ENCODE measurements around the gene PACSIN1.

PACSIN1 gene

GRCh38 chr6:34565722-34566137 lies 99.9 kb downstream of the PACSIN1 start:
- no peak for DNase-seq

GRCh38 chr6:34566830-34567546 lies 101.1 kb downstream of the PACSIN1 start:
- DNase-seq = no peak

- DNase-seq = no peak
These were observed 102.7 kb downstream of the PACSIN1 start for GRCh38 chr6:34568341-34569201.

DNA sequence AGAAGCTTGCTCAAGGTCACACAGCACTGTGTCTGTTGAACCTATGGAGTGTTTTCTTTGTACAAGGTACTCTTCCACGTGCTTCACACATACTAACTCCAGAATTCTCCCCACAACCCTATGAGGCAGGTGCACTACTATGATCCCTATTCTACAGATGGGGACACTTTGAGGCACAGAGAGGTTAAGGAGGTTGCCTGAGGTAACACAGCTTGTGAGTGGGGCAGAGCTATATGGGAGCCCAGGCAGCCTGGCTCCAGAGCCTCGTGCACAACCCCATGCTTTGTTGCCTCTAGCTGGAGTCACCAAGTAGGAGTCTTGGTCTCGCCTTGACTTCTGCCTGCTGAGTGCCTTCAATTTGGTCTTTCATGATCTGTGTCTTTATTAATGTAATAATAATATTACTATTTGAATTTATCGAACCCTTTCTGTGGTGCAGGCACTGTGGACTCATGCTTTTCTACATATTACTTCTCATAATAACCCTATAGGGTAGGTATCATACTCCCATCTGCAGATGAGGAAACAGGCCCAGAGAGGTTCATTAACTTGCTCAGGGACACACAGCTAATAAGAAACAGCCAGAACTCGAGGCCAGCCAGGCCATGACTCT lies 103.6 kb downstream of the PACSIN1 start:
- no peak for DNase-seq

GRCh38 chr6:34570066-34570833 lies 104.4 kb downstream of the PACSIN1 start:
- no peak for DNase-seq

DNA sequence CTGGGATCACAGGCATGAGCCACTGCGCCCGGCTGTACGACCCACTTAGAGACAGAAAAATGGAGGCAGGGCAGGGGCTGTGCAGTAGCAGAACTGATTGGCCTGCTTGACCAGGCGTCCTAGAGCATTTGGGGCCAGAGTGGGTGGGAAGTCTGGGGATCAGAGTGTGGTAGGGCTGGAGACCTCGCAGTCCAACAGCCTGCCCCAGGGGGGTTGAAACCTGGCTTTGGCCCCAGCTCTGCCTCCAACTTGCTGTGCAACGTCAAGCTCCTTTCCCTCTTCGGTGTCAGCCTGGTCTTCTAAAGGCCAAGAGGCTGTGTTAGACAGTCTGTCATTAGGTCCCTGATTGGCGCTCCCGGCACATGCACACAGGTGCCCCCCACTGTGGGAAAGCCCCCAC lies 105.5 kb downstream of the PACSIN1 start:
- no peak for DNase-seq

GRCh38 chr6:34572021-34572420 lies 106.1 kb downstream of the PACSIN1 start:
- DNase-seq = no peak

- DNase-seq = no peak
These were observed 106.7 kb downstream of the PACSIN1 start for GRCh38 chr6:34572585-34572984.

- DNase-seq = no peak
These were observed 107.8 kb downstream of the PACSIN1 start for GRCh38 chr6:34573567-34574183.

DNA sequence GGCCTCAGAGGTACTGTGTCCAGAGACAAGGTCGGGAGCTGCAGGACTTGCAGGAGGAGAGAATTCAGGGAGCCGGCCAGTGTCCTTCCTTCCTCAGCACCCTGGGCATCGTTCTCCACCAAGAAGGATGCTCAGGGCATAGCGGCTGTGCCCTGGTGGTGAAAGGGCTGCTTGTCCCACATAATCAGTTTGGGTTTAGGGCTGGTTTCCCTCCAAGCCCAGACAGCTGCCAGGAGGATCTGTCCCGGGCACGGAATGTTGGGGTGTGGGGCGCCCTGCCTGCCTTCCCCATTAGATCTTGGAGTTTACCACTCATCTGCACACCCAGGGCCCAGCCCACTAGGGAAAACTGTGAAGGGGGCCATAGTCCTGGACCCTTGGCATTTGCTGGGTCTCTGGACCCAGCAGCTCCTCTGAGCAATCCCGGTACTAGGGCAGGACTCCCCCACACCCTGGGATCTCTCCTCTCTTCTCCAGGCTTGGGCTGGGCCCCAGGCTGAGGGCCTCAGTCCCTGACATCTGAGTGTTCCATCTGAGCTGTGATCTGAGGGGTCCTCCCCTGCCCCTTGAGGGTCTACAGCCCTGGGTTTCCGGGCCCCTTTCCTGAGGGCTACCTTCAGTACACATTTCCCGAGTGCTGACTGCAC lies 108.9 kb downstream of the PACSIN1 start:
- DNase-seq = no peak

- DNase-seq = no peak
These were observed 109.5 kb downstream of the PACSIN1 start for GRCh38 chr6:34575326-34575725.

GRCh38 chr6:34576286-34576955 lies 110.5 kb downstream of the PACSIN1 start:
- DNase-seq = no peak

- no peak for DNase-seq
These were observed 112.8 kb downstream of the PACSIN1 start for GRCh38 chr6:34578445-34579262.

- no peak for DNase-seq
These were observed 115.1 kb downstream of the PACSIN1 start for GRCh38 chr6:34580707-34581560.

- DNase-seq = no peak
These were observed 115.7 kb downstream of the PACSIN1 start for GRCh38 chr6:34581561-34581920.

- DNase-seq = no peak
These were observed 117.6 kb downstream of the PACSIN1 start for GRCh38 chr6:34583461-34583860.

DNA sequence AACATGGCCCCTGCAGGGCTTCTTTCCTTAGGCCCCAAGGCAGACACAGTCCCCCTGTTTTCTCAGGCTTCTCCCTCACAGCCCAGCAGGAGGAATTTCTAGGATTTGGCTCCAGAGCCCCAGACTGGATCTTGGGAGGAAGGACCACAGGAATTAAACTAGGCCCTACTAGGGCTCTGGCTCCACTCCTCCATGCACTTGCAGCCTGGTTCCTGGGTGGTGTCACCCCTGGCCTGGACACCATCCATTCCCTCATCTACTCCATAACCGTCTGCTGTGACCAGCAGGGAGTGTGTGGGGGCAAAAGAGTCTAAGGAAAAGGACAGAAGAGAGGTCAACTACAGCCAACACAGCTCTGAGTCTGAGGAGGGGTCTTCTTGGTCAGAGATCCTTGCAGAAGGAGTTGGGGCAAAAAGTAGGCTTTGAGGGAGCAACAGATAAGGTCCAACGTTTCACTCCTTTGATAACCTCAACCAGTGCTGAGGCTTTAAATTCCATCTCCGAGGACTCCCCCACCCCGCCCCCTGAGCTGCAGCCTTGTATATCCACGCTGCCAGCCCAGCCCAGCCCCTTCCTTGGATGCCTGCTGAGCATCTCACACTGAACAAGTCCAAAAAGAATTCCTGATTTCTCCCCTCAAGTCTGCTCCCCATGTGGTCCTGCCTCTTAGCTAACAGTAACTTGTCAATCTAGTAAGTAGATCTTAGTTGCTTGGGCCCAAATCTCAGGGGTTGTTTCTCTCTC lies 118.2 kb downstream of the PACSIN1 start:
- DNase-seq = no peak

- DNase-seq = no peak
These were observed 118.8 kb downstream of the PACSIN1 start for GRCh38 chr6:34584694-34585093.

Measured in right forelimb (tissue), 1 donor.